HEK293 (cell line): ENCODE data around the gene TIMM50.

Experiments used
- HIC1 ChIP-seq: fragments of 450-650 bp; formaldehyde crosslinking; IDR thresholded peaks from 2 replicates; pipeline ENCODE4 v1.5.1; 2016; ENCODE audit warnings: missing biosample characterization, missing genetic modification characterization
- PRDM2 ChIP-seq: fragments of 450-650 bp; formaldehyde crosslinking; IDR thresholded peaks from 2 replicates; pipeline ENCODE4 v1.5.1; 2016; ENCODE audit warnings: missing biosample characterization, missing genetic modification characterization, borderline replicate concordance
- PRDM4 ChIP-seq: fragments of 450-650 bp; formaldehyde crosslinking; IDR thresholded peaks from 2 replicates; pipeline ENCODE4 v1.5.1; 2017; ENCODE audit warnings: missing biosample characterization, missing genetic modification characterization
- TCF7L2 ChIP-seq: IDR thresholded peaks from 2 replicates; pipeline ENCODE4 v1.6.1; 2011; ENCODE audit warnings: low read depth, mild to moderate bottlenecking, inconsistent platforms, low read length, moderate library complexity, borderline replicate concordance
- YY2 ChIP-seq: fragments of 450-650 bp; formaldehyde crosslinking; IDR thresholded peaks from 2 replicates; pipeline ENCODE4 v1.5.1; 2016; ENCODE audit warnings: missing biosample characterization, missing genetic modification characterization
- ZBTB10 ChIP-seq: fragments of 450-650 bp; formaldehyde crosslinking; IDR thresholded peaks from 2 replicates; pipeline ENCODE4 v1.5.1; 2016; ENCODE audit warnings: missing biosample characterization, missing genetic modification characterization
- ZNF140 ChIP-seq: fragments of 450-650 bp; formaldehyde crosslinking; IDR thresholded peaks from 2 replicates; pipeline ENCODE4 v1.5.1; 2016; ENCODE audit warnings: missing biosample characterization, missing genetic modification characterization
- ZNF155 ChIP-seq: fragments of 450-650 bp; formaldehyde crosslinking; IDR thresholded peaks from 2 replicates; pipeline ENCODE4 v1.5.1; 2016; ENCODE audit warnings: missing biosample characterization, missing genetic modification characterization
- ZNF214 ChIP-seq: fragments of 450-650 bp; formaldehyde crosslinking; IDR thresholded peaks from 2 replicates; pipeline ENCODE4 v1.5.1; 2017; ENCODE audit warnings: missing biosample characterization, mild to moderate bottlenecking, missing genetic modification characterization, borderline replicate concordance
- ZNF223 ChIP-seq: fragments of 450-650 bp; formaldehyde crosslinking; IDR thresholded peaks from 2 replicates; pipeline ENCODE4 v1.5.1; 2016; ENCODE audit warnings: missing biosample characterization, missing genetic modification characterization
- ZNF366 ChIP-seq: fragments of 450-650 bp; formaldehyde crosslinking; conservative IDR thresholded peaks from 2 replicates; pipeline ENCODE4 v1.5.1; 2016; ENCODE audit warnings: missing biosample characterization, missing genetic modification characterization
- ZNF48 ChIP-seq: fragments of 450-650 bp; formaldehyde crosslinking; IDR thresholded peaks from 2 replicates; pipeline ENCODE4 v1.5.1; 2016; ENCODE audit warnings: missing biosample characterization, missing genetic modification characterization
- ZNF514 ChIP-seq: fragments of 450-650 bp; formaldehyde crosslinking; IDR thresholded peaks from 2 replicates; pipeline ENCODE4 v1.5.1; 2016; ENCODE audit warnings: missing biosample characterization, missing genetic modification characterization
- ZNF530 ChIP-seq: fragments of 450-650 bp; formaldehyde crosslinking; IDR thresholded peaks from 2 replicates; pipeline ENCODE4 v1.5.1; 2016; ENCODE audit warnings: low read depth, missing biosample characterization, missing genetic modification characterization
- ZNF548 ChIP-seq: fragments of 450-650 bp; formaldehyde crosslinking; IDR thresholded peaks from 2 replicates; pipeline ENCODE4 v1.5.1; 2016; ENCODE audit warnings: missing biosample characterization, missing genetic modification characterization
- ZNF600 ChIP-seq: fragments of 450-650 bp; formaldehyde crosslinking; IDR thresholded peaks from 2 replicates; pipeline ENCODE4 v1.5.1; 2016; ENCODE audit warnings: missing biosample characterization, missing genetic modification characterization
- ZNF830 ChIP-seq: fragments of 450-650 bp; IDR thresholded peaks from 2 replicates; pipeline ENCODE4 v1.5.0; 2018; ENCODE audit warnings: missing biosample characterization, missing genetic modification characterization, low read depth, mild to moderate bottlenecking, moderate library complexity
- ZSCAN16 ChIP-seq: fragments of 450-650 bp; formaldehyde crosslinking; IDR thresholded peaks from 2 replicates; pipeline ENCODE4 v1.5.1; 2016; ENCODE audit warnings: missing biosample characterization, missing genetic modification characterization
- ZXDB ChIP-seq: fragments of 450-650 bp; formaldehyde crosslinking; IDR thresholded peaks from 2 replicates; pipeline ENCODE4 v1.5.1; 2016; ENCODE audit warnings: missing biosample characterization, missing genetic modification characterization
- TF ChIP-seq, protein P1 (sequence below): fragments of 450-650 bp; formaldehyde crosslinking; conservative IDR thresholded peaks from 2 replicates; pipeline ENCODE4 v1.5.1; 2016; ENCODE audit warnings: low read depth, missing biosample characterization, missing genetic modification characterization
- TF ChIP-seq, protein P2 (sequence below): fragments of 450-650 bp; formaldehyde crosslinking; IDR thresholded peaks from 2 replicates; pipeline ENCODE4 v1.5.1; 2016; ENCODE audit warnings: missing biosample characterization, missing genetic modification characterization, borderline replicate concordance

Gene TIMM50

DNA sequence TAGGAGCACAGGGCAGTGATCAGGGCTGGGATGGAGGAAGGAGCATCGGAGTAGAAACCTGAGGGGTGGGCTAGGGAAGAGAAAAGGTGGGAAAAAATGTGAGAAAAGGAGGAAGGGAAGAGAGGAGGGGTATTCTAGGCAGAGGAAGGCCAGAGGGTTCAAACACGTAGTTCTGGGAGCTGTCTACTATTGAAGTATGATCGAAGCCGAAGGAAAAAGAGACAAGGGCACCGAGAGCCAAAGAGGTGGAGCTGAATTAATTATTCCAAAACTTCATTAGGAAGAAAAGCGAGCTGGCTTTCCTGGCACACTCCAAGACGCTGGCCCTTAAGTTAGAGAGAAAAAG lies 25.9 kb downstream of the TIMM50 start (continued):
- TF ChIP-seq ZNF140 (tag by site-specific recombination) (no peak), ZNF223 (tag by site-specific recombination) (peak; percentile 82), ZNF548 (no peak), ZNF600 (tag by site-specific recombination) (no peak), ZBTB10 (tag by site-specific recombination) (peak; percentile 34; the same call in 1 of the 2 replicates), HIC1 (tag by site-specific recombination) (0 out of 2 replicates have a peak, but pooled peaks have one; percentile 10), ZNF48 (tag by site-specific recombination) (no peak), ZNF155 (tag by site-specific recombination) (no peak), ZNF366 (tag by site-specific recombination) (peak; percentile 77), PRDM4 (tag by site-specific recombination) (peak; percentile 29; the same call in 1 of the 2 replicates), TCF7L2 (no peak), ZNF530 (tag by site-specific recombination) (0 out of 2 replicates have a peak, but pooled peaks have one; percentile 6), ZNF514 (tag by site-specific recombination) (no peak), ZSCAN16 (tag by site-specific recombination) (peak; percentile 60; the same call in 1 of the 2 replicates), PRDM2 (tag by site-specific recombination) (0 out of 2 replicates have a peak, but pooled peaks have one; percentile 15), ZNF214 (tag by site-specific recombination) (no peak), YY2 (0 out of 2 replicates have a peak, but pooled peaks have one; percentile 28), ZXDB (tag by site-specific recombination) (no peak), ZNF830 (tag by site-specific recombination) (no peak)
- TF ChIP-seq, protein P1, sequence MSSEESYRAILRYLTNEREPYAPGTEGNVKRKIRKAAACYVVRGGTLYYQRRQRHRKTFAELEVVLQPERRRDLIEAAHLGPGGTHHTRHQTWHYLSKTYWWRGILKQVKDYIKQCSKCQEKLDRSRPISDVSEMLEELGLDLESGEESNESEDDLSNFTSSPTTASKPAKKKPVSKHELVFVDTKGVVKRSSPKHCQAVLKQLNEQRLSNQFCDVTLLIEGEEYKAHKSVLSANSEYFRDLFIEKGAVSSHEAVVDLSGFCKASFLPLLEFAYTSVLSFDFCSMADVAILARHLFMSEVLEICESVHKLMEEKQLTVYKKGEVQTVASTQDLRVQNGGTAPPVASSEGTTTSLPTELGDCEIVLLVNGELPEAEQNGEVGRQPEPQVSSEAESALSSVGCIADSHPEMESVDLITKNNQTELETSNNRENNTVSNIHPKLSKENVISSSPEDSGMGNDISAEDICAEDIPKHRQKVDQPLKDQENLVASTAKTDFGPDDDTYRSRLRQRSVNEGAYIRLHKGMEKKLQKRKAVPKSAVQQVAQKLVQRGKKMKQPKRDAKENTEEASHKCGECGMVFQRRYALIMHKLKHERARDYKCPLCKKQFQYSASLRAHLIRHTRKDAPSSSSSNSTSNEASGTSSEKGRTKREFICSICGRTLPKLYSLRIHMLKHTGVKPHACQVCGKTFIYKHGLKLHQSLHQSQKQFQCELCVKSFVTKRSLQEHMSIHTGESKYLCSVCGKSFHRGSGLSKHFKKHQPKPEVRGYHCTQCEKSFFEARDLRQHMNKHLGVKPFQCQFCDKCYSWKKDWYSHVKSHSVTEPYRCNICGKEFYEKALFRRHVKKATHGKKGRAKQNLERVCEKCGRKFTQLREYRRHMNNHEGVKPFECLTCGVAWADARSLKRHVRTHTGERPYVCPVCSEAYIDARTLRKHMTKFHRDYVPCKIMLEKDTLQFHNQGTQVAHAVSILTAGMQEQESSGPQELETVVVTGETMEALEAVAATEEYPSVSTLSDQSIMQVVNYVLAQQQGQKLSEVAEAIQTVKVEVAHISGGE (tag by site-specific recombination) = no peak
- TF ChIP-seq, protein P2, sequence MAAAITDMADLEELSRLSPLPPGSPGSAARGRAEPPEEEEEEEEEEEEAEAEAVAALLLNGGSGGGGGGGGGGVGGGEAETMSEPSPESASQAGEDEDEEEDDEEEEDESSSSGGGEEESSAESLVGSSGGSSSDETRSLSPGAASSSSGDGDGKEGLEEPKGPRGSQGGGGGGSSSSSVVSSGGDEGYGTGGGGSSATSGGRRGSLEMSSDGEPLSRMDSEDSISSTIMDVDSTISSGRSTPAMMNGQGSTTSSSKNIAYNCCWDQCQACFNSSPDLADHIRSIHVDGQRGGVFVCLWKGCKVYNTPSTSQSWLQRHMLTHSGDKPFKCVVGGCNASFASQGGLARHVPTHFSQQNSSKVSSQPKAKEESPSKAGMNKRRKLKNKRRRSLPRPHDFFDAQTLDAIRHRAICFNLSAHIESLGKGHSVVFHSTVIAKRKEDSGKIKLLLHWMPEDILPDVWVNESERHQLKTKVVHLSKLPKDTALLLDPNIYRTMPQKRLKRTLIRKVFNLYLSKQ (tag by site-specific recombination) = no peak
